ENCODE results near the gene FAM76B.
"Not testable (repeated sequence)": the region's sequence is repeated elsewhere in the genome, so short reads cannot be mapped to it uniquely, and the experiment has no call there.

The FAM76B gene

DNA sequence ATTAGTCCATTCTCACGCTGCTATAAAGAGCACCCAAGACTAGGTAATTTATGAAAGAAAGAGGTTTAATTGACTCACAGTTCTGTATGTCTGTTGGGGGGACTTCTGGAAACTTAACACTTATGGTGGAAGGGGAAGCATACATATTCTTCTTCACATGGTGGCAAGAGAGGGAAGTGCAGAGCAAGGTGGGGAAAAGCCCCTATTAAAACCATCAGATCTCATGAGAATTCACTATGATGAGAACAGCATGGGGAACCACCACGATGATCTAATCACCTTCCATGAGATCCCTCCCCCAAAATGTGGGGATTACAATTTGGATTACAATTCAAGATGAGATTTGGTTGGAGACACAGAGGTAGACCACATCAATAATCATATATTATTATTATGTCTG is 26.5 kb upstream of the FAM76B start:
- no peaks in the 10 kb centered on the region; the same call in 1 of the 2 replicates for H3K36me3 ChIP-seq (replicated peaks; ENCODE audit: insufficient read depth, low read length)
- no peak for DNase-seq
- TF ChIP-seq, protein P1, sequence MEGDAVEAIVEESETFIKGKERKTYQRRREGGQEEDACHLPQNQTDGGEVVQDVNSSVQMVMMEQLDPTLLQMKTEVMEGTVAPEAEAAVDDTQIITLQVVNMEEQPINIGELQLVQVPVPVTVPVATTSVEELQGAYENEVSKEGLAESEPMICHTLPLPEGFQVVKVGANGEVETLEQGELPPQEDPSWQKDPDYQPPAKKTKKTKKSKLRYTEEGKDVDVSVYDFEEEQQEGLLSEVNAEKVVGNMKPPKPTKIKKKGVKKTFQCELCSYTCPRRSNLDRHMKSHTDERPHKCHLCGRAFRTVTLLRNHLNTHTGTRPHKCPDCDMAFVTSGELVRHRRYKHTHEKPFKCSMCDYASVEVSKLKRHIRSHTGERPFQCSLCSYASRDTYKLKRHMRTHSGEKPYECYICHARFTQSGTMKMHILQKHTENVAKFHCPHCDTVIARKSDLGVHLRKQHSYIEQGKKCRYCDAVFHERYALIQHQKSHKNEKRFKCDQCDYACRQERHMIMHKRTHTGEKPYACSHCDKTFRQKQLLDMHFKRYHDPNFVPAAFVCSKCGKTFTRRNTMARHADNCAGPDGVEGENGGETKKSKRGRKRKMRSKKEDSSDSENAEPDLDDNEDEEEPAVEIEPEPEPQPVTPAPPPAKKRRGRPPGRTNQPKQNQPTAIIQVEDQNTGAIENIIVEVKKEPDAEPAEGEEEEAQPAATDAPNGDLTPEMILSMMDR (IDR thresholded peaks at IDR 0.05; ENCODE audit: low read length): no peak
- TF ChIP-seq EZH2 (optimal IDR thresholded peaks at IDR 0.05; ENCODE audit: low read depth, low read length): no peak
- TF ChIP-seq EZH2phosphoT487 (IDR thresholded peaks at IDR 0.05; ENCODE audit: low read length): no peak

DNA sequence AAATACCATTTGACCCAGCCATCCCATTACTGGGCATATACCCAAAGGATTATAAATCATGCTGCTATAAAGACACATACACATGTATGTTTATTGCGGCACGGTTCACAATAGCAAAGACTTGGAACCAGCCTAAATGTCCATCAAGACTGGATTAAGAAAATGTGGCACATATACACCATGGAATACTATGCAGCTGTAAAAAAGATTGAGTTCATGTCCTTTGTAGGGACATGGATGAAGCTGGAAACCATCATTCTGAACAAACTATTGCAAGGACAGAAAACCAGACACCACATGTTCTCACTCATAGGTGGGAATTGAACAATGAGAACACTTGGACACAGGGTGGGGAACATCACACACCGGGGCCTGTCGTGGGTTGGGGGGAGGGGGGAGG is 21.5 kb upstream of the FAM76B start:
- H4K20me1 ChIP-seq (ENCODE audit: insufficient read depth, low read length); DNase-seq; H3K36me3 ChIP-seq (replicated peaks; ENCODE audit: insufficient read depth, low read length); H3K9ac ChIP-seq (ENCODE audit: low read length); H3K4me2 ChIP-seq (ENCODE audit: low read depth, low read length); H3K4me3 ChIP-seq (ENCODE audit: low read length); H3F3A ChIP-seq (ENCODE audit: insufficient read depth, low read length); H3K27ac ChIP-seq (ENCODE audit: low read length); H2AFZ ChIP-seq (ENCODE audit: low read length); H3K9me3 ChIP-seq (replicated peaks; ENCODE audit: insufficient read depth, low read length); H3K79me2 ChIP-seq (ENCODE audit: low read length); H3K4me1 ChIP-seq (ENCODE audit: low read length); H3K27me3 ChIP-seq (replicated peaks; ENCODE audit: insufficient read depth, low read length); H3K9me2 ChIP-seq (replicated peaks; ENCODE audit: insufficient read depth, low read length): not testable (repeated sequence)

More for the DNA sequence above, 26.5 kb upstream of the FAM76B start:
- H3K4me1 ChIP-seq (ENCODE audit: low read length): no peaks in the 10 kb centered on the region
- no peaks in the 10 kb centered on the region for H3K9me3 ChIP-seq (replicated peaks; ENCODE audit: insufficient read depth, low read length)
- no peak overlapping the region for H3K4me2 ChIP-seq (ENCODE audit: low read depth, low read length)
- H3K9ac ChIP-seq (ENCODE audit: low read length): no peak overlapping the region
- H3K27ac ChIP-seq (ENCODE audit: low read length): no peak overlapping the region
- no peak overlapping the region for H3K4me3 ChIP-seq (ENCODE audit: low read length)
- H2AFZ ChIP-seq (ENCODE audit: low read length): no peak overlapping the region
- no peaks in the 10 kb centered on the region for H4K20me1 ChIP-seq (ENCODE audit: insufficient read depth, low read length)
- no peaks in the 10 kb centered on the region for H3K79me2 ChIP-seq (ENCODE audit: low read length)
- H3F3A ChIP-seq (ENCODE audit: insufficient read depth, low read length): no peaks in the 10 kb centered on the region; the same call in 1 of the 2 replicates
- H3K27me3 ChIP-seq (replicated peaks; ENCODE audit: insufficient read depth, low read length): no peaks in the 10 kb centered on the region
- H3K9me2 ChIP-seq (replicated peaks; ENCODE audit: insufficient read depth, low read length): no peaks in the 10 kb centered on the region

DNA sequence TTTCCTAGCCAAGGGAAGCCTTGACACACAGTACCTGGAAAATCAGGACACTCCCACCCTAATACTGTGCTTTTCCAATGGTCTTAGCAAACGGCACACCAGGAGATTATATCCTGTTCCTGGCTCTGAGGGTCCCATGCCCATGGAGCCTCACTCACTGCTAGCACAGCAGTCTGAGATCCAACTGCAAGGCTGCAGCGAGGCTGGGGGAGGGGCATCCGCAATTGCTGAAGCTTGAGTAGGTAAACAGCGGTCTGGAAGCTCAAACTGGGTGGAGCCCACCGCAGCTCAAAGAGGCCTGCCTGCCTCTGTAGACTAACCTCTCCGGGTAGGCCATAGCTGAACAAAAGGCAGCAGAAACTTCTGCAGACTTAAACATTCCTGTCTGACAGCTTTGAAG is 16.9 kb upstream of the FAM76B start:
- not testable (repeated sequence) for H4K20me1 ChIP-seq (ENCODE audit: insufficient read depth, low read length); H3K36me3 ChIP-seq (replicated peaks; ENCODE audit: insufficient read depth, low read length); H3K79me2 ChIP-seq (ENCODE audit: low read length); H3K4me3 ChIP-seq (ENCODE audit: low read length); H3K9me2 ChIP-seq (replicated peaks; ENCODE audit: insufficient read depth, low read length); DNase-seq; H3K4me2 ChIP-seq (ENCODE audit: low read depth, low read length); H3F3A ChIP-seq (ENCODE audit: insufficient read depth, low read length); H2AFZ ChIP-seq (ENCODE audit: low read length); H3K4me1 ChIP-seq (ENCODE audit: low read length); H3K9ac ChIP-seq (ENCODE audit: low read length); H3K27me3 ChIP-seq (replicated peaks; ENCODE audit: insufficient read depth, low read length); H3K27ac ChIP-seq (ENCODE audit: low read length); H3K9me3 ChIP-seq (replicated peaks; ENCODE audit: insufficient read depth, low read length)

DNA sequence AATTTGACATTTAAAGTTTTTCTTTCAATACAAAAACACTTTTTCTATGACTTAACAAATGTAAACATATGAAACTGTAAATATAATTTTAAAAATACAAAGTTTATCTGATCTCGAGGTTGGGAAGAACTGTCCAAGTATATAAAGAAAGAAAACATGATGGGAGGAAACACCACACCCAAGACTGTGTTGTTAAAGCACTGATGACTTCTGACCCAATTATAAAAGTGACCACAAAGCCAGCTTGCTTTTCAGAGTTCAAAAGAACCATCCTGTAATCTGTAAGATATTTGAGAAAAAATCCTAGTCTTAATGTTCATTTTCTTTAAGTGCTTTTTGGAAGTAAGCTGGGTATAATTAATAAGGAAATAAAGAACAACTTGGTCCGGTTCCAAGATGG is 16.3 kb upstream of the FAM76B start:
- TF ChIP-seq EZH2phosphoT487 (IDR thresholded peaks at IDR 0.05; ENCODE audit: low read length) (no peak), EZH2 (optimal IDR thresholded peaks at IDR 0.05; ENCODE audit: low read depth, low read length) (no peak)
- TF ChIP-seq, protein P1 (IDR thresholded peaks at IDR 0.05; ENCODE audit: low read length): no peak
- Histone ChIP-seq H3K4me1 (ENCODE audit: low read length) (no peaks in the 10 kb centered on the region), H3F3A (ENCODE audit: insufficient read depth, low read length) (no peaks in the 10 kb centered on the region), H3K9ac (ENCODE audit: low read length) (no peak overlapping the region), H3K9me2 (replicated peaks; ENCODE audit: insufficient read depth, low read length) (no peaks in the 10 kb centered on the region), H3K79me2 (ENCODE audit: low read length) (no peaks in the 10 kb centered on the region), H3K36me3 (replicated peaks; ENCODE audit: insufficient read depth, low read length) (no peaks in the 10 kb centered on the region), H3K27me3 (replicated peaks; ENCODE audit: insufficient read depth, low read length) (no peaks in the 10 kb centered on the region), H4K20me1 (ENCODE audit: insufficient read depth, low read length) (no peaks in the 10 kb centered on the region), H3K9me3 (replicated peaks; ENCODE audit: insufficient read depth, low read length) (no peaks in the 10 kb centered on the region), H2AFZ (ENCODE audit: low read length) (no peak overlapping the region), H3K4me2 (ENCODE audit: low read depth, low read length) (no peak overlapping the region), H3K27ac (ENCODE audit: low read length) (no peak overlapping the region), H3K4me3 (ENCODE audit: low read length) (no peak overlapping the region)
- no peak for DNase-seq

Data from MM.1S (cell line).